LNCAP (cell line): Measurements from ENCODE around the gene PLOD1.

ENCODE experiments used
- TF ChIP-seq, protein P1 (sequence below): fragments of 450-650 bp; IDR thresholded peaks from 2 replicates; pipeline ENCODE4 v1.5.1; 2017; ENCODE audit warnings: mild to moderate bottlenecking

The PLOD1 gene

DNA sequence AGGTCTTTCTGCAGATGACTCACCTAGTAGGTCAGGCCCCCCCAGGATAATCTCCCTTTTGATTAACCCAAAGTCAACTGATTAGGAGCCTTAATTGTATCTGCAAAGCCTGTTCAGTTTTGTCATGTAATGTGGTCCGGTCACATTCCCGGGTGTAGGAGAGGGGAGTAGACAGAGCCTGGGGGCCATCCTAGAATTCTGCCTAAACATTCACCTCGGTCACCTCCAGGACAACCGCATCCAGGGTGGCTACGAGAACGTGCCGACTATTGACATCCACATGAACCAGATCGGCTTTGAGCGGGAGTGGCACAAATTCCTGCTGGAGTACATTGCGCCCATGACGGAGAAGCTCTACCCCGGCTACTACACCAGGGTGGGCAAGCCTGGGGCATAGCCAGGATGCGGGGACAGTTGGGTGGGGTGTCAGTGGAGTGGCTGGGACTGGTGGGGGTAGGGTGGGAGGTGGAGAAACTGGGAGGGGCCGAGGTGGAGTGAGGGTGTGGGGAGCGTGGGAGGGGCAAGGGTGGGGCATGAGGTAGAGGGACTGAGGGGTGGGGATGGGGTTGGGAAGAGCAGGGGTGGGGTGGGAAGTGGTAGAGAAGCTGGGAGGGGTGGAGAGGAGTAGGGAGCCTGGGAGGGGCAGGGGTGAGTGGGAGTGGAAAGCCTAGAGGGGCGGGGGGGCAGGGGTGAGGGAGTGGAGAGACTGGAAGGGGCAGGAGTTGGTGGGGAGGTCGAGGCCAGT lies 36.1 kb downstream of the PLOD1 start:
- TF ChIP-seq, protein P1, sequence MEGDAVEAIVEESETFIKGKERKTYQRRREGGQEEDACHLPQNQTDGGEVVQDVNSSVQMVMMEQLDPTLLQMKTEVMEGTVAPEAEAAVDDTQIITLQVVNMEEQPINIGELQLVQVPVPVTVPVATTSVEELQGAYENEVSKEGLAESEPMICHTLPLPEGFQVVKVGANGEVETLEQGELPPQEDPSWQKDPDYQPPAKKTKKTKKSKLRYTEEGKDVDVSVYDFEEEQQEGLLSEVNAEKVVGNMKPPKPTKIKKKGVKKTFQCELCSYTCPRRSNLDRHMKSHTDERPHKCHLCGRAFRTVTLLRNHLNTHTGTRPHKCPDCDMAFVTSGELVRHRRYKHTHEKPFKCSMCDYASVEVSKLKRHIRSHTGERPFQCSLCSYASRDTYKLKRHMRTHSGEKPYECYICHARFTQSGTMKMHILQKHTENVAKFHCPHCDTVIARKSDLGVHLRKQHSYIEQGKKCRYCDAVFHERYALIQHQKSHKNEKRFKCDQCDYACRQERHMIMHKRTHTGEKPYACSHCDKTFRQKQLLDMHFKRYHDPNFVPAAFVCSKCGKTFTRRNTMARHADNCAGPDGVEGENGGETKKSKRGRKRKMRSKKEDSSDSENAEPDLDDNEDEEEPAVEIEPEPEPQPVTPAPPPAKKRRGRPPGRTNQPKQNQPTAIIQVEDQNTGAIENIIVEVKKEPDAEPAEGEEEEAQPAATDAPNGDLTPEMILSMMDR, result no peak

DNA sequence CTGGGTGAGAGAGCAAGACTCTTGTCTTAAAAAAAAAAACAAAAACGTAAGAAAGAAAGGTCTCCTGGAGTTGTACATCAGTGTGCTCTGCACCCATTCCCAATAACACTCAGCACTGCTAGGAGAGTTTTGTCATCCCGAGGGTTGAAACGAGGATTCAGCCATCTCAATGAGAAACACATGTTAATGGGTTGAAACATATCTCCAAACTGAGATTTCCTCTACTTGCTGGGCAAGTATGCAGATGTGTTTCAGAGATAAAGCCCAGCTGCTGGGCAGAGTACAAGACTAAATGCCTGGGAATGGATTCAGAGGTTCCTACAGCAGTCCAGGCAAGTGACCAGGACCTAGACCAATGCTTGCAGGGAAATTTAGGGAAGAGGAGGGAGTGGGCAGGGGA lies 43.1 kb downstream of the PLOD1 start:
- TF ChIP-seq, protein P1, result no peak

DNA sequence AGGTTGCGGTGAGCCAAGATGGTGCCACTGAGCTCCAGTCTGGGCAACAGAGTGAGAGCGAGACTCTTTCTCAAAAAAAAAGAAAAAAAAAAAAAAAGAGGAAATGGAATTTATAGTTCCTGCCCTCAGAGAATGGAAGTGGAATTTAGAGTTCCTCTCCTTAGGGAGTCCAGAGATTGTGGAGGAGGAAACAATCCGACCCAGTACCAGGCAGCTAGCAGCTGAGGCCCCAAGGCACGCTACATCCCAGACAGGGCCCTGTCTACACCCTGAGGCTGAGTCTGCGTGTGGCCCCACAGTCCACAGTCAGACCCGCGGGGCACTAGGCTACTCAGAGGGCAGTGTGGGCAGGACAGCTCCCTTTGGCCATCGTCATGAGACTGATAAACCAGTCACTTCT lies 43.8 kb downstream of the PLOD1 start:
- TF ChIP-seq, protein P1, result no peak

DNA sequence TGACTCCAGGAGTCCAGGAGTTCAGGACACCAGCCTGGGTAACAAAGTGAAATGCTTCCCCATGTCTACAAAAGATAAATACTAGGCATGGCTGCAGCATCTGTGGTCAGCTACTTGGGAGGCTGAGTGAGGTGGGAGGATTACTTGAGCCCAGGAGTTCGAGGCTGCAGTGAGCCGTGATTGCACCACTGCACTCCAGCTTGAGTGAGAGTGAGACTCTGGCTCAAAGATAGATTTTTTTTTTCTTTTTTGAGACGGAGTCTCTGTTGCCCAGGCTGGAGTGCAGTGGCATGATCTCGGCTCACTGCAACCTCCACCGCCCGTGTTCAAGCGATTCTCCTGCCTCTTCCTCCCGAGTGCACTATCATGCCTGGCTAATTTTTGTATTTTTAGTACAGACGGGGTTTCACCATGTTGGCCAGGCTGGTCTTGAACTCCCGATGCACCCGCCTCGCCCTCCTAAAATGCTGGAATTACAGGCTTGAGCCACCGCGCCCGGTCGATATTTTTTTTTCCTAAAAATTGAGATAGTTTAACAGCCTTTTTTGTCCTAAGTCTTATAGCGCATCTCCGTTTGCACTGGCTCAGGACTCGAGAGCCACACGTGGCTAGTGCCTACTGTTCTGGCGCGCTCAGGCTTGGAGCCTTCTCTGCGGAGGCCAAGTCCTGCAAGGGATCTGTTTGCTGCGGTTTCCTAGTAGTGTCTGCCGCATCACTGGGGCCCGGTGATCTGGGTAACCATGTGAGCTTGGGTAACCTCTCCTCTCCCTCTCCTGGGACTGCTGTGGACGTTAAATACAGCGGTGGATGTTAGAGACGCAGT lies 44.7 kb downstream of the PLOD1 start:
- TF ChIP-seq, protein P1, result no peak

DNA sequence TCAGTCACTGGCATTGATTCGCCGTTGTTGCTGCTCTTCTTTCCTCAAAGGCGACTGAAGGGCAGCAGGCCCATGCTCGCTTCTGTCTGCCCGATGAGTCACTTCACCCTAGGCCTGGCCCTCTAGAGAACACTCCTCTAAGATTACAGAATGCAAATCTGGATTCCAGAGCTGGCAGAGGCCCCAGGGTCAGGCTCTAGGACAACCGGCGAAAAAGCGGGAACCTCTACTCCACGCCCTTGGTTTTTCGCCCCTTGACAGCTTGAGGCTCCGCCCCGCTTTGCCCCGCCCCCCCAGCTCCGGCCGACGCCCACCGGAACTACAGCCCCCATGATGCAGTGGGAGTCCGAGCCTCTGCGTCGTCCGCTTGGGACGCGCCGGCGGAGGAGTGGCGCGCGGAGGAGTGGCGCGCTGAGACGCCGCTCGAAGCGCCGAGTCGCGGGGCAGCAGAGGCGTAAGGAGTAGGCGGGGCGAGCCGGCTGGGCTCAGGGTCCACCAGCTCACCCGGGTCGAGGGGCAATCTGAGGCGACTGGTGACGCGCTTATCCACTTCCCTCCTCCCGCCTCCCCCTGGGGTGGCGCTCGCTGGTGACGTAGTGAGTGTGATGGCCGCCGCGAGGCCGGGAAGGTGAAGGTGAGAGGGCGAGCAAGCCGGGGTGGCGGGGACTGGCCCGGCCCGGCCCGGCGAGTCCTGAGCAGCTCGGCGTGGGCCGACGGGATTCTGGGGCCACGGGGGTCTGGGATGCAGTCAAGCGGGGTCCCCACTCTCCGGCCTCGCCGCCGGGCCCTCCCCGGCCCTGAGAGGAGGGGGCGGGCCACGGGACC lies 45.5 kb downstream of the PLOD1 start, which contains the start of gene MFN2:
Gene MFN2, plus strand, starts transcription at position 594 of the 825 bp plus-strand sequence. CDS start 8,725 bp downstream, outside the sequence.
- TF ChIP-seq, protein P1, result no peak

DNA sequence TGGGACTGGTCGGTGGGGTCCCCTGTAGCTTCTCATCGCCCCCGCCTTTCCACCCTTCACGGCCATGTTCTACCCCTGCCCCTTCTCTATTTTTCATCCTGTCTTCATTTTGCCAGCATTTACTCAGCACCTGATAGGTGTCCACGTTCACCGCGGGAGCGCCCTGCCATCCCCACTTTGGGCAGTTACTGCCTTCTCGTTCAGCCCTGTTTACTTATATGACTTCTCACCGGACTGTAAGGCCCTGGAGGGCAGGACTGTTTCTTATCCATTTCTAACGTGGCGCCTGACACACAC lies 46.1 kb downstream of the PLOD1 start:
- TF ChIP-seq, protein P1, result no peak

DNA sequence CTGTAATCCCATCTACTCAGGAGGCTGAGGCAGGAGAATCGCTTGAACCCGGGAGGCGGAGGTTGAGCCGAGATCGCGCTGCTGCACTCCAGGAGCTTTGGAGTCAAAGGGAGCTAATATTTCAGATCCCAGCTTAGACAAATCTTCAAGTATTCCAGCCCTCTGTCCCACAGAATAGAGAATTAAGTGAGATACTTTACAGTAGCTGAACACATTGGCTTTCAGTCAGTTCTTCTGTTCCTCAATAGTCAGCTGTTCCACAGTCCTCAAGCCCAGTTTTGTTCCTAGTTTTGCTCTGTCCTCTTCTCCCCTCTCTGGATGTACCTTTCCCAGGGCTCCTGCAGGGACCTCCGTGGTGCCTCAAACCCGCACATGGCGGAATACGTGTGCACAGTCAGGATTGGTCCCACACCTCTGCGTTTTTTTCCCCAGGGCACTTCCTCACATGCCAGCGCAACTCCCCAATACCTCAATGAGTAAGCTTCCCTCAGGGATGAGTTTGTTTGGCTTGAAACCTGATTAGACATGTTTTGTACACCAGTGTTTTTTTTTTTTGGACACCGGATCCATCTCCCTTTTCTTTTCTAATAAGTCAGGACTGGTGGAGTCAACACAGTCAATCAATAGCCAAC lies 47.0 kb downstream of the PLOD1 start:
- TF ChIP-seq, protein P1, result no peak
